SK-N-SH treated with all-trans-retinoic acid at 6 μM for 48 hours (cell line): Measurements from ENCODE around the gene ACKR1.

Experiments used
- ARNTL ChIP-seq: fragments of 450-650 bp; formaldehyde crosslinking; IDR thresholded peaks from 2 replicates; pipeline ENCODE4 v1.5.0; 2020; ENCODE audit warnings: low read depth, mild to moderate bottlenecking, moderate library complexity, borderline replicate concordance
- CSRNP3 ChIP-seq: fragments of 250-450 bp; sonication (Bioruptor Pico); IDR thresholded peaks from 2 replicates; pipeline ENCODE4 v1.5.1; 2021; ENCODE audit warnings: mild to moderate bottlenecking, moderate library complexity
- ESRRG ChIP-seq: fragments of 250-450 bp; sonication (Bioruptor Pico); IDR thresholded peaks from 2 replicates; pipeline ENCODE4 v1.6.1; 2021; ENCODE audit warnings: mild to moderate bottlenecking
- ISL1 ChIP-seq: fragments of 250-450 bp; sonication (Bioruptor Pico); IDR thresholded peaks from 2 replicates; pipeline ENCODE4 v2.1.2; 2022; ENCODE audit warnings: mild to moderate bottlenecking, moderate library complexity
- OSR1 ChIP-seq: fragments of 250-450 bp; sonication (Bioruptor Pico); IDR thresholded peaks from 2 replicates; pipeline ENCODE4 v1.8.0; 2022; ENCODE audit warnings: moderate library complexity, mild to moderate bottlenecking, inconsistent platforms
- PATZ1 ChIP-seq: fragments of 250-450 bp; sonication (Bioruptor Pico); IDR thresholded peaks from 2 replicates; pipeline ENCODE4 v1.8.0; 2020; ENCODE audit warnings: mild to moderate bottlenecking, moderate library complexity, borderline replicate concordance
- POU6F1 ChIP-seq: fragments of 250-450 bp; sonication (Bioruptor Pico); IDR thresholded peaks from 2 replicates; pipeline ENCODE4 v1.8.0; 2021; ENCODE audit warnings: low read depth, mild to moderate bottlenecking, moderate library complexity, borderline replicate concordance
- RARB ChIP-seq: fragments of 250-450 bp; sonication (Bioruptor Pico); IDR thresholded peaks from 2 replicates; pipeline ENCODE4 v1.8.0; 2021; ENCODE audit warnings: mild to moderate bottlenecking, moderate library complexity
- TOX ChIP-seq: fragments of 250-450 bp; sonication (Bioruptor Pico); IDR thresholded peaks from 2 replicates; pipeline ENCODE4 v1.8.0; 2021; ENCODE audit warnings: mild to moderate bottlenecking, moderate library complexity, borderline replicate concordance
- TSHZ2 ChIP-seq: fragments of 250-450 bp; sonication (Bioruptor Pico); IDR thresholded peaks from 2 replicates; pipeline ENCODE4 v1.5.0; 2020; ENCODE audit warnings: mild to moderate bottlenecking, moderate library complexity
- ZFP3 ChIP-seq: fragments of 250-450 bp; sonication (Bioruptor Pico); IDR thresholded peaks from 2 replicates; pipeline ENCODE4 v1.5.0; 2020; ENCODE audit warnings: mild to moderate bottlenecking, moderate library complexity
- ZFP30 ChIP-seq: fragments of 450-650 bp; formaldehyde crosslinking; IDR thresholded peaks from 2 replicates; pipeline ENCODE4 v1.5.0; 2022; ENCODE audit warnings: mild to moderate bottlenecking, moderate library complexity

- TF ChIP-seq ZFP3 (CRISPR knock-in tag) (no peak), ZFP30 (CRISPR knock-in tag) (no peak), CSRNP3 (CRISPR knock-in tag) (no peak), PATZ1 (no peak), TOX (CRISPR knock-in tag) (no peak), ARNTL (CRISPR knock-in tag) (no peak), TSHZ2 (CRISPR knock-in tag) (no peak), OSR1 (CRISPR knock-in tag) (no peak), RARB (no peak), ISL1 (CRISPR knock-in tag) (no peak), POU6F1 (CRISPR knock-in tag) (no peak), ESRRG (CRISPR knock-in tag) (no peak)
Measured at GRCh38 chr1:159201642-159202041, 3.0 kb upstream of the ACKR1 start.
